Smooth muscle cell (in vitro differentiated cells): ENCODE data around the gene LSP1. TPM values are rescaled to one million over a fixed set of nuclear protein-coding genes. Genes with fewer than 3 reads are reported as not detected.

ENCODE experiments used
- DNase-seq: peaks from one replicate; lab custom pipeline; 2025; ENCODE audit not compliant: unreplicated experiment; lab: John Stamatoyannopoulos, UW
- H2AFZ ChIP-seq: fragments of 200-600 bp; sonication (generic); 2 replicates; pipeline ENCODE4 v1.6.0; 2016; ENCODE audit warnings: antibody characterized with exemption, low read depth, mild to moderate bottlenecking
- H3F3A ChIP-seq: fragments of 200-600 bp; sonication (generic); 2 replicates; pipeline ENCODE4 v1.6.0; 2017; ENCODE audit warnings: antibody characterized with exemption, low read depth
- H3K27ac ChIP-seq: fragments of 200-600 bp; sonication (generic); 2 replicates; pipeline ENCODE4 v1.5.1; 2016; ENCODE audit warnings: low read depth, mild to moderate bottlenecking
- H3K27me3 ChIP-seq: fragments of 200-600 bp; sonication (generic); 2 replicates; pipeline ENCODE4 v1.6.1; 2016; ENCODE audit warnings: low read depth, mild to moderate bottlenecking
- H3K36me3 ChIP-seq: fragments of 200-600 bp; sonication (generic); 2 replicates; pipeline ENCODE4 v1.5.1; 2016; ENCODE audit warnings: low read depth
- H3K4me1 ChIP-seq: fragments of 200-600 bp; sonication (generic); 2 replicates; pipeline ENCODE4 v1.5.1; 2016; ENCODE audit warnings: low read depth
- H3K4me2 ChIP-seq: fragments of 200-600 bp; sonication (generic); 2 replicates; pipeline ENCODE4 v1.6.0; 2016; ENCODE audit warnings: mild to moderate bottlenecking
- H3K4me3 ChIP-seq: fragments of 200-600 bp; sonication (generic); 2 replicates; pipeline ENCODE4 v1.5.1; 2016; ENCODE audit warnings: mild to moderate bottlenecking
- H3K79me2 ChIP-seq: fragments of 200-600 bp; sonication (generic); 2 replicates; pipeline ENCODE4 v1.6.0; 2016; ENCODE audit warnings: low read depth, mild to moderate bottlenecking
- H3K9ac ChIP-seq: fragments of 200-600 bp; sonication (generic); 2 replicates; pipeline ENCODE4 v1.6.0; 2016; ENCODE audit warnings: low read depth
- H3K9me3 ChIP-seq: fragments of 200-600 bp; sonication (generic); replicated peaks from 2 replicates; pipeline ENCODE4 v1.5.1; 2016; ENCODE audit warnings: low read depth
- H4K20me1 ChIP-seq: fragments of 200-600 bp; sonication (generic); 2 replicates; pipeline ENCODE4 v1.6.0; 2016; ENCODE audit warnings: low read depth
- CTCF ChIP-seq: fragments of 200-600 bp; sonication (generic); IDR thresholded peaks from 2 replicates; pipeline ENCODE4 v1.5.1; 2017; ENCODE audit warnings: borderline replicate concordance, mild to moderate bottlenecking, antibody characterized with exemption; ENCODE audit not compliant: insufficient read depth, poor library complexity, severe bottlenecking
- WGBS: methylation state at CpG from one replicate; pipeline ENCODE4 v1.1.7; 2016; ENCODE audit warnings: low lambda C conversion rate; 5-methylcytosine and 5-hydroxymethylcytosine counted together
- polyA plus RNA-seq: library from polyadenylated mRNA; unstranded; fragments of >200 nt; fragmentation: Nextera tagmentation; extraction: Ambion mirVana; gene quantifications from 2 replicates; pipeline ENCODE4 v1.2.1, GENCODE V29; 2016
- total RNA-seq: library from RNA; depleted of rRNA; stranded (reverse); fragments of >200 nt; gene quantifications from 2 replicates; pipeline ENCODE4 v1.2.3, GENCODE V29; 2014

LSP1 gene
- total and polyA plus RNA-seq, 2 experiments from 2014 or later: 2.1 to 13.7 TPM

GRCh38 chr11:1863352-1864216, 10.7 kb downstream of the LSP1 start:
- no peak overlapping the region for H3K4me3 ChIP-seq

GRCh38 chr11:1864231-1864630, 11.3 kb downstream of the LSP1 start:
- peak overlapping the region; percentile 57 for H3K4me2 ChIP-seq
- 76% methylated on average over 5 of the region's 18 CpGs for WGBS
- H3K36me3 ChIP-seq: no peaks in the 10 kb centered on the region
- TF ChIP-seq CTCF: no peak
- H3F3A ChIP-seq: no peaks in the 10 kb centered on the region
- H4K20me1 ChIP-seq: no peaks in the 10 kb centered on the region
- H3K9ac ChIP-seq: no peak overlapping the region
- DNase-seq: no peak
- no peaks in the 10 kb centered on the region for H3K9me3 ChIP-seq
- peaks cover 10% of the 10 kb centered on the region for H3K4me1 ChIP-seq
- H3K79me2 ChIP-seq: no peaks in the 10 kb centered on the region
- no peak overlapping the region for H3K4me3 ChIP-seq
- H2AFZ ChIP-seq: no peak overlapping the region
- H3K27ac ChIP-seq: no peak overlapping the region
- no peaks in the 10 kb centered on the region for H3K27me3 ChIP-seq

More at GRCh38 chr11:1863352-1864216, 10.7 kb downstream of the LSP1 start:
- TF ChIP-seq CTCF: no peak
- no peaks in the 10 kb centered on the region for H3K27me3 ChIP-seq
- no peaks in the 10 kb centered on the region for H3K36me3 ChIP-seq
- no peak for DNase-seq
- peaks cover 10% of the 10 kb centered on the region for H3K4me1 ChIP-seq
- H3K27ac ChIP-seq: peak overlapping the region; percentile 73
- no peaks in the 10 kb centered on the region for H3K9me3 ChIP-seq
- peak overlapping the region; percentile 18 for H3K9ac ChIP-seq
- no peak overlapping the region for H2AFZ ChIP-seq
- 31% methylated on average over 22 of the region's 27 CpGs for WGBS
- H3F3A ChIP-seq: no peaks in the 10 kb centered on the region
- H3K4me2 ChIP-seq: peak overlapping the region; percentile 57
- H4K20me1 ChIP-seq: no peaks in the 10 kb centered on the region
- H3K79me2 ChIP-seq: no peaks in the 10 kb centered on the region

GRCh38 chr11:1864831-1865665, 12.2 kb downstream of the LSP1 start:
- Histone ChIP-seq H3K27ac (no peak overlapping the region), H2AFZ (no peak overlapping the region), H3K36me3 (no peaks in the 10 kb centered on the region), H3K4me1 (peaks cover 10% of the 10 kb centered on the region), H3K79me2 (no peaks in the 10 kb centered on the region), H3K4me2 (peak overlapping the region; percentile 57), H3K9me3 (no peaks in the 10 kb centered on the region), H3K4me3 (no peak overlapping the region), H3K9ac (no peak overlapping the region), H3F3A (no peaks in the 10 kb centered on the region), H4K20me1 (no peaks in the 10 kb centered on the region), H3K27me3 (no peaks in the 10 kb centered on the region)
- no peak for TF ChIP-seq CTCF
- no peak for DNase-seq
- WGBS: 91% methylated on average over 21 of the region's 30 CpGs
